Stimulated activated CD8-positive, alpha-beta memory T cell treated with anti-CD3 and anti-CD28 coated beads, Interleukin-7, amount 100 ng/mL, for 4 hours (primary cell): ENCODE data around the gene TNFRSF8.

ENCODE experiments used
- DNase-seq, 2 donors: peaks; one replicate each; pipeline ENCODE4 v3.0.0-alpha.2; 2020; ENCODE audit warnings: low read depth in 2 of 2

TNFRSF8 gene

DNA sequence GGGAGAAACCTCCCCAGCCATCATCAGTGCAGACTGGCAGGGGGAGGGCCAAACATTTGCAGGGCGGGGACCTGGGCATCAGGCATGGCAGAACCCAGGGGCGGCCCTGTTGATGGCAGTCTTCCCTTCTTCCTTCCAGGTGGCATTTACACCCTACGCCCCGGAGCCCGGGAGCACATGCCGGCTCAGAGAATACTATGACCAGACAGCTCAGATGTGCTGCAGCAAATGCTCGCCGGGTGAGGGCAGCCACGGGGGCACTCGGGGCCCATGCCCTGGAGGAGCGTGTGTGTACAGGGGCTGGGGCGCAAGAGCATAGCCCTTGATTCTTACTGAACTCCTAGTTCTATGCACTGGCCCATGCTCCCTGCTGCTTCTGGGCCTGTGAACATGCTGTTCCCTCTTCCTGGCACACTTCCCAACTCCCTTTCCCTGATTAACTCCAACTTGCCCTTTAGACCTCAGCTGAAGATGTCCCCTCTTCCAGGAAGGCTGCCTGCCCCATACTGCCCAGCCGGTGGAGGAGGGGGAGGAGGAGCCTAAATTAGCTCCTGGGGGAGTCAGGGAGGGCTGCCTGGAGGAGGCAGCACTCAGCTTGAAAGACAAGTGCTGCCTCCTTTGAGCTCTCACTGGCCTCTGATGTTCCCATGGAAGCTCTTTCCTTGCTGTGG, 125.7 kb downstream of the TNFRSF8 start:
- DNase-seq, result no peak

DNA sequence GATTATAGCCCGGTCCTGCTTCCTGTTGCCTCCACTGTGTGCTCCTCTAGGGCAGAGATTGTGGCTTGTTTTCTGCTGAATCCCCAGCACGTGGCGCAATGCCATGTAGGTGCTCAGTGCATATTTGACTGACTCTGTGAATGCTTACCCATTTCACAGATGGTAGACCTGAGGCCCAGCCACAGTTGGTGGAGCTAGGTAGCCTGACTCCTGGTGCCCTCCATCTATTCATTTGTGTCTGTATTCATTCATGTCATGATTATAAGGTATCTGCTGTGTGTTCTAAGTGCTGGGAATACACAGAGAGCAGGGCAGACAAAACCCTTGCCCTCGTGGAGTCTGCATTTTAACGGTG, 126.2 kb downstream of the TNFRSF8 start:
- DNase-seq, result no peak

DNA sequence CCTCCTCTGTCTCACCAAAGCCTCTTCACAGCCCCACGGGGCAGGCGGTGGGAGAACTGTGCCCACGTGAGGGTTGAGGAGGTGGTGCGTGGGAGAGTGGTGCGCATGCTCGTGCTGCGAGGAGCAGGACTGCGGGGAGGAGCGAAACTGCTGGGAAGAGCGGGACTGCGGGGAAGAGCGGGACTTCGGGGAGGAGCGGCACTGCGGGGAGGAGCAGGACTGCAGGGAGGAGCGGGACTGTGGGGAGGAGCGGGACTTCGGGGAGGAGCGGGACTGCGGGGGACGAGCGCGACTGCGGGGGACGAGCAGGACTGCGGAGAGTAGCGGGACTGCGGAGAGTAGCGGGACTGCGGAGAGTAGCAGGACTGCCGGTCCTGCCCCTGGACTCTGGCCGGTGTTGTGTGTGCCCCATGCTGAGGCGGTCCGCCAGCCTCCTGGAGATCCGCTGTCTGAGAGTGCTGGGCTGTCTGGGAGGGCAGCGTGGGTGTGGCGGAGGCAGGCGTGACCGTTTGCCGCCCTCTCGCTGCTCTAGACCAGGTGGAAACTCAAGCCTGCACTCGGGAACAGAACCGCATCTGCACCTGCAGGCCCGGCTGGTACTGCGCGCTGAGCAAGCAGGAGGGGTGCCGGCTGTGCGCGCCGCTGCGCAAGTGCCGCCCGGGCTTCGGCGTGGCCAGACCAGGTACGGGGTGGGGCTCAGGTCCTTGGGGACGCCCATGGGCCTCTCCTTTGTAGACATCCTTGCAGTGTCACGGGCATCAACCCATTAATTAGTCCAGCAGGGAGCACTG, 128.3 kb downstream of the TNFRSF8 start:
- no peak for DNase-seq
